BLaER1 treated with 17β-estradiol and CSF1 and Interleukin-3, amounts not matched to agents 10 nM and 100 nM (cell line): ENCODE measurements around the gene CNTLN.
"Not testable (repeated sequence)": the region's sequence is repeated elsewhere in the genome, so short reads cannot be mapped to it uniquely, and the experiment has no call there.

Experiments
- H3K27ac ChIP-seq, 11 experiments: shearing (Covaris generic); formaldehyde crosslinking; 2 replicates each; pipeline ENCODE4 v1.8.1; 2022
- H3K27me3 ChIP-seq, 11 experiments: shearing (Covaris generic); formaldehyde crosslinking; 2 replicates each; pipeline ENCODE4 v1.8.1; 2022
- H3K36me3 ChIP-seq, 11 experiments: shearing (Covaris generic); formaldehyde crosslinking; 2 replicates each; pipeline ENCODE4 v1.8.1; 2022
- H3K4me1 ChIP-seq, 10 experiments: shearing (Covaris generic); formaldehyde crosslinking; 2 replicates each; pipeline ENCODE4 v1.8.1; 2022
- H3K4me2 ChIP-seq, 11 experiments: shearing (Covaris generic); formaldehyde crosslinking; 2 replicates each; pipeline ENCODE4 v1.8.1; 2022
- H3K4me3 ChIP-seq, 10 experiments: shearing (Covaris generic); formaldehyde crosslinking; 2 replicates each; pipeline ENCODE4 v1.8.1; 2022
- H3K9ac ChIP-seq, 11 experiments: shearing (Covaris generic); formaldehyde crosslinking; 2 replicates each; pipeline ENCODE4 v1.8.1; 2022
- H3K9me3 ChIP-seq, 11 experiments: shearing (Covaris generic); formaldehyde crosslinking; replicated peaks in 1 of 11; 2 replicates each; pipeline ENCODE4 v1.8.1; 2022
- H4K20me1 ChIP-seq, 11 experiments: shearing (Covaris generic); formaldehyde crosslinking; 2 replicates each; pipeline ENCODE4 v1.8.1; 2022
- Cebpa-rat ChIP-seq, 11 experiments: shearing (Covaris generic); IDR thresholded peaks; 2 replicates each; pipeline ENCODE4 v1.8.1; 2022

Gene CNTLN

GRCh38 chr9:17251100-17251499 is 116.3 kb downstream of the CNTLN start:
- H3K9ac ChIP-seq: no peak overlapping the region
- peaks cover 0 to 32% (median 20%) of the 10 kb centered on the region in 11 experiments; a peak in 13 of 22 replicates for H3K36me3 ChIP-seq
- no peak overlapping the region for H3K27ac ChIP-seq
- H3K27me3 ChIP-seq: no peaks in the 10 kb centered on the region
- no peak overlapping the region for H3K4me3 ChIP-seq
- peaks cover 51 to 79% (median 57%) of the 10 kb centered on the region in 11 experiments for H3K9me3 ChIP-seq
- TF ChIP-seq Cebpa-rat (IDR thresholded peaks at IDR 0.05): no peak
- H3K4me2 ChIP-seq: no peak overlapping the region
- H4K20me1 ChIP-seq: no peaks in the 10 kb centered on the region
- H3K4me1 ChIP-seq: no peaks in the 10 kb centered on the region

DNA sequence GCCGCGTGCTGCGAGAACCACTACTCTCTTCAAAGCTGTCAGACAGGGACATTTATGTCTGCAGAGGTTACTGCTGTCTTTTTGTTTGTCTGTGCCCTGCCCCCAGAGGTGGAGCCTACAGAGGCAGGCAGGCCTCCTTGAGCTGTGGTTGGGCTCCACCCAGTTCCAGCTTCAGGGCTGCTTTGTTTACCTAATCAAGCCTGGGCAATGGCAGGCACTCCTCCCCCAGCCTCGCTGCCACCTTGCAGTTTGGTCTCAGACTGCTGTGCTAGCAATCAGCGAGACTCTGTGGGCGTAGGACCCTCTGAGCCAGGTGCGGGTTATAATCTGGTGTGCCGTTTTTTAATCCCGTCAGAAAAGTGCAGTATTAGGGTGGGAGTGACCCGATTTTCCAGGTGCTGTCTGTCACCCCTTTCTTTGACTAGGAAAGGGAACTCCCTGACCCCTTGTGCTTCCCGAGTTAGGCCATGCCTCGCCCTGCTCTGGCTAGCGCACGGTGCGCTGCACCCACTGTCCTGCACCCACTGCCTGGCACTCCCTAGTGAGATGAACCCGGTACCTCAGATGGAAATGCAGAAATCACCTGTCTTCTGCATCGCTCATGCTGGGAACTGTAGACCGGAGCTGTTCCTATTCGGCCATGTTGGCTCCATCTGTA is 133.8 kb downstream of the CNTLN start:
- not testable (repeated sequence) for H3K27me3 ChIP-seq, H3K9ac ChIP-seq, H4K20me1 ChIP-seq, H3K4me3 ChIP-seq, H3K4me1 ChIP-seq, H3K27ac ChIP-seq, H3K4me2 ChIP-seq, H3K36me3 ChIP-seq
- peaks cover 0 to 12% (median 0%) of the 10 kb centered on the region in 11 experiments; a peak in 7 of 22 replicates for H3K9me3 ChIP-seq

- H3K9ac ChIP-seq: no peak overlapping the region
- H3K27me3 ChIP-seq: no peaks in the 10 kb centered on the region
- peaks cover 0 to 7% (median 0%) of the 10 kb centered on the region in 10 experiments; a peak in 3 of 20 replicates for H3K4me1 ChIP-seq
- TF ChIP-seq Cebpa-rat (IDR thresholded peaks at IDR 0.05): no peak
- no peaks in the 10 kb centered on the region for H4K20me1 ChIP-seq
- H3K9me3 ChIP-seq: peaks cover 0 to 12% (median 0%) of the 10 kb centered on the region in 11 experiments; a peak in 7 of 22 replicates
- no peaks in the 10 kb centered on the region for H3K36me3 ChIP-seq
- no peak overlapping the region for H3K4me2 ChIP-seq
- H3K27ac ChIP-seq: no peak overlapping the region
- no peak overlapping the region for H3K4me3 ChIP-seq
Measured at GRCh38 chr9:17269799-17270198, 135.0 kb downstream of the CNTLN start.

DNA sequence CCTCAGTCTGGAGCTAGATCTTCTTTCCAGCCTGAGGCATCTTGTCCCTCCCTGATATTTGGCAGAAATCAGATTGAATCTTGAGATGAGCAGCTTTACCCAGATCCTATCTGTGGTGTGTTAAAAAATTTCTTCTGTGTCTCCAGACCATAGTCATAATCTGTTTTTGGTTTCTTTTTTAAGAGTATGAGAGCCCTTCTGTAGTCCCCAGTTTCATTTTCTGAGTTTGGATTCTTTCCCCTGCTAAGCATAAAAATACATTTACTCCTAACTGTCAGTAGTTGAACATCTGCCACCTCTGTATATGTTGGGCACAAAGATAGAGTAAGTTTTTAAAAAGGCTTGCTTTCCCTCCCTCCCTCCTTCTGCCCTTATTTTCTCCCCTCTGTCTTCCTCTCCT is 137.7 kb downstream of the CNTLN start:
- no peak for TF ChIP-seq Cebpa-rat (IDR thresholded peaks at IDR 0.05)
- Histone ChIP-seq H3K4me1 (peaks cover 0 to 7% (median 0%) of the 10 kb centered on the region in 10 experiments; a peak in 3 of 20 replicates), H3K9me3 (peaks cover 0 to 12% (median 0%) of the 10 kb centered on the region in 11 experiments; a peak in 7 of 22 replicates), H3K27ac (no peak overlapping the region), H3K27me3 (no peaks in the 10 kb centered on the region), H3K4me2 (peak overlapping the region in 1 of 11 experiments; percentile 34; a peak in 4 of 22 replicates), H4K20me1 (no peaks in the 10 kb centered on the region), H3K9ac (no peak overlapping the region), H3K4me3 (no peak overlapping the region), H3K36me3 (no peaks in the 10 kb centered on the region)

DNA sequence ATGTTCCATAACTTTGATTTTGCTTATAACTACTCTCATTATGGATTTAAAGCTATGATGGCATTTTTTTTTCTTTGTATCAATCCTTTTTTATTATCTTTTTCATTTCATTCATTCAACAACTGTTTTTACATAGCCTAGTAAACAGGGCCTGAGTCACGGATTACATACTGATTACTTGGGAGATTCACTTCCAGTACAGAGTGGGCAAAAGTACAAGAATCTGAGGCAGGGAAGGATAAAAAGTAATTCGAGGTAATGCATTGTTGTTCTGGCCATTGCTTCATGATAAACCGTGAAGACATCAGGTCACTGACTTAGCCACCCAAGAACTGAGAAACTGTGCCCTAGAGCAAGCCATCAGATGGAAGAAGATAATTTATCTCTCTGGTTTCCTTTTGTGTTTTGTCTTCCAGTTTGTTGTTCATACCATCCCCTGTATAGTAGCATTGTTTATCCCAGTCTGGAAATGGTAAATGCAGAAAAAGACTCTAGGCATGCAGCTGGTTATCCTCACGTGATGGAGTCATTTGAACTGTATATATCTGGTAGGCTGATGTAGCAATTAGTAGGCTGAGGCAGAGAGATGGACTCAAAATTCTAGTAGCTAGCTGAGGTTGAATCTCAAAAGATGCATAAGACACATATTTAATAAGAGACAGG is 145.6 kb downstream of the CNTLN start:
- TF ChIP-seq Cebpa-rat (IDR thresholded peaks at IDR 0.05): no peak
- Histone ChIP-seq H3K4me1 (no peaks in the 10 kb centered on the region), H3K4me2 (no peak overlapping the region), H3K36me3 (peaks cover 0 to 25% (median 10%) of the 10 kb centered on the region in 11 experiments; a peak in 10 of 22 replicates), H4K20me1 (no peaks in the 10 kb centered on the region), H3K9ac (no peak overlapping the region), H3K9me3 (peaks cover 4 to 29% (median 19%) of the 10 kb centered on the region in 11 experiments; a peak in 19 of 22 replicates), H3K27me3 (no peaks in the 10 kb centered on the region), H3K27ac (no peak overlapping the region), H3K4me3 (no peak overlapping the region)

GRCh38 chr9:17290673-17291072 is 155.8 kb downstream of the CNTLN start:
- H3K4me3 ChIP-seq, H3K4me2 ChIP-seq, H3K27me3 ChIP-seq, H4K20me1 ChIP-seq, H3K9ac ChIP-seq, H3K4me1 ChIP-seq, H3K27ac ChIP-seq: not testable (repeated sequence)
- H3K9me3 ChIP-seq: peaks cover 12 to 36% (median 19%) of the 10 kb centered on the region in 11 experiments; a peak in 21 of 22 replicates
- peaks cover 5 to 18% (median 12%) of the 10 kb centered on the region in 11 experiments; a peak in 18 of 22 replicates for H3K36me3 ChIP-seq

- Histone ChIP-seq H4K20me1 (no peaks in the 10 kb centered on the region), H3K4me1 (no peaks in the 10 kb centered on the region), H3K9ac (no peak overlapping the region), H3K4me2 (no peak overlapping the region), H3K27me3 (no peaks in the 10 kb centered on the region), H3K27ac (no peak overlapping the region), H3K4me3 (no peak overlapping the region), H3K36me3 (peaks cover 5 to 18% (median 12%) of the 10 kb centered on the region in 11 experiments; a peak in 18 of 22 replicates), H3K9me3 (peaks cover 12 to 36% (median 19%) of the 10 kb centered on the region in 11 experiments; a peak in 21 of 22 replicates)
- no peak for TF ChIP-seq Cebpa-rat (IDR thresholded peaks at IDR 0.05)
Measured at GRCh38 chr9:17291766-17292165, 156.9 kb downstream of the CNTLN start.

DNA sequence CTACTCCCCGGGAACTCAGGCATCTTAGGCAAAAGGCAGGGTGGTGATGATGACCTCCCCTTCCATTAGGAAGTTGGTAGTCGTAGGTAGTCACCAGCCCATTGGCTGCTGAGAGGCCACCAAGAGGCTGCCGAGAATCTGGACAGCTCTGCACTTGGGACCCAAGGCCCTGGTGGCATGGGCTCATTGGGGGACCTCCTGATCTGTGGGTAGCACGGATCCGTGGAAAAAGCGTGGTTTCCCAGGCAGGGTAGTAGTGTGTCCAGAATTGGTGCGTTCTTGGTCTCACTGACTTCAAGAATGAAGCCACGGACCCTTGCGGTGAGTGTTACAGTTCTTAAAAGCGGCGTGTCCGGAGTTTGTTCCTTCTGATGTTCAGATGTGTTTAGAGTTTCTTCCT is 158.8 kb downstream of the CNTLN start:
- no peaks in the 10 kb centered on the region for H4K20me1 ChIP-seq

DNA sequence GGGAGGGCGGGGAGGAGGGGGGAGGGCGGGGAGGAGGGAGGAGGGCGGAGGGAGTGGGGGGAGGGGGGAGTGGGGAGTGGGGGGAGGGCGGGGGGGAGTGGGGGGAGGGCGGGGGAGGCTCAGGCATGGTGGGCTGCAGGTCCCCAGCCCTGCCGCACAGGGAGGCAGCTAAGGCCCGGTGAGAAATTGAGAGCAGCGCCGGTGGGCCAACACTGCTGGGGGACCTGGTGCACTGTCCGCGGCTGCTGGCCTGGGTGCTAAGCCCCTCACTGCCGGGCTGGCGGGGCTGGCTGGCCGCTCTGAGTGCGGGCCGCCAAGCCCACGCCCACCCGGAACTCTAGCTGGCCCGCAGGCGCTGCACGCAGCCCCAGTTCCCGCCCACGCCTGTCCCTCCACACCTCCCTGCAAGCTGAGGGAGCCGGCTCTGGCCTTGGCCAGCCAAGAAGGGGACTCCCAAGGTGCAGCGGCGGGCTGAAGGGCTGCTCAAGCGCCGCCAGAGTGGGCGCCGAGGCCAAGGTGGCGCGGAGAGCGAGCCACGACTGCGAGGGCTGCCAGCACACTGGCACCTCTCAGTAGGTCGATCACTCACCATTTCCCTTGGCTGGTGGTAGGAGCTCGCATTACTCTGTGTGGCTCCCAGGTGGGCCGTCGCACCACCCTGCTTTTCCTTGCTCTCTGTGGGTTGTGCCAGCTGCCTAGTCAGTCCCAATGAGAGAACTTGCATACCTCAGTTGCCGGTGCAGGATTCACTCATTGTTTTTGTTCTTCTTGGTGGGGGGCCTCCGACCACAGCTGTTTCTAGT is 160.2 kb downstream of the CNTLN start:
- Histone ChIP-seq H3K4me2 (no peak overlapping the region), H3K27me3 (no peaks in the 10 kb centered on the region), H3K4me3 (no peak overlapping the region), H3K9me3 (peaks cover 12 to 36% (median 19%) of the 10 kb centered on the region in 11 experiments; a peak in 21 of 22 replicates), H3K36me3 (peaks cover 8 to 18% (median 12%) of the 10 kb centered on the region in 11 experiments; a peak in 18 of 22 replicates), H3K27ac (no peak overlapping the region), H4K20me1 (no peaks in the 10 kb centered on the region), H3K9ac (no peak overlapping the region), H3K4me1 (no peaks in the 10 kb centered on the region)
- no peak for TF ChIP-seq Cebpa-rat (IDR thresholded peaks at IDR 0.05)

More for the DNA sequence above, 158.8 kb downstream of the CNTLN start:
- no peak overlapping the region for H3K9ac ChIP-seq
- H3K4me3 ChIP-seq: no peak overlapping the region
- H3K27ac ChIP-seq: no peak overlapping the region
- peaks cover 8 to 18% (median 12%) of the 10 kb centered on the region in 11 experiments; a peak in 18 of 22 replicates for H3K36me3 ChIP-seq
- H3K4me1 ChIP-seq: no peaks in the 10 kb centered on the region
- peaks cover 12 to 36% (median 19%) of the 10 kb centered on the region in 11 experiments; a peak in 21 of 22 replicates for H3K9me3 ChIP-seq
- no peak for TF ChIP-seq Cebpa-rat (IDR thresholded peaks at IDR 0.05)
- H3K27me3 ChIP-seq: no peaks in the 10 kb centered on the region
- H3K4me2 ChIP-seq: no peak overlapping the region
